ENCODE measurements around the gene KAT6B.

KAT6B gene

GRCh38 chr10:74810087-74810486 lies 16.3 kb upstream of the KAT6B start:
- TF ChIP-seq, protein P1, sequence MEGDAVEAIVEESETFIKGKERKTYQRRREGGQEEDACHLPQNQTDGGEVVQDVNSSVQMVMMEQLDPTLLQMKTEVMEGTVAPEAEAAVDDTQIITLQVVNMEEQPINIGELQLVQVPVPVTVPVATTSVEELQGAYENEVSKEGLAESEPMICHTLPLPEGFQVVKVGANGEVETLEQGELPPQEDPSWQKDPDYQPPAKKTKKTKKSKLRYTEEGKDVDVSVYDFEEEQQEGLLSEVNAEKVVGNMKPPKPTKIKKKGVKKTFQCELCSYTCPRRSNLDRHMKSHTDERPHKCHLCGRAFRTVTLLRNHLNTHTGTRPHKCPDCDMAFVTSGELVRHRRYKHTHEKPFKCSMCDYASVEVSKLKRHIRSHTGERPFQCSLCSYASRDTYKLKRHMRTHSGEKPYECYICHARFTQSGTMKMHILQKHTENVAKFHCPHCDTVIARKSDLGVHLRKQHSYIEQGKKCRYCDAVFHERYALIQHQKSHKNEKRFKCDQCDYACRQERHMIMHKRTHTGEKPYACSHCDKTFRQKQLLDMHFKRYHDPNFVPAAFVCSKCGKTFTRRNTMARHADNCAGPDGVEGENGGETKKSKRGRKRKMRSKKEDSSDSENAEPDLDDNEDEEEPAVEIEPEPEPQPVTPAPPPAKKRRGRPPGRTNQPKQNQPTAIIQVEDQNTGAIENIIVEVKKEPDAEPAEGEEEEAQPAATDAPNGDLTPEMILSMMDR (IDR thresholded peaks at IDR 0.05; ENCODE audit: low read depth, low read length, missing control alignments): no peak
- DNase-seq (ENCODE audit: extremely low read depth, low read depth): no peak
- H3K4me3 ChIP-seq (replicated peaks; ENCODE audit: low read depth, low read length): no peak overlapping the region

GRCh38 chr10:74813381-74814259 lies 12.8 kb upstream of the KAT6B start:
- H3K4me3 ChIP-seq (replicated peaks; ENCODE audit: low read depth, low read length): no peak overlapping the region
- no peak for DNase-seq (ENCODE audit: extremely low read depth, low read depth)
- TF ChIP-seq, protein P1 (IDR thresholded peaks at IDR 0.05; ENCODE audit: low read depth, low read length, missing control alignments): no peak

DNA sequence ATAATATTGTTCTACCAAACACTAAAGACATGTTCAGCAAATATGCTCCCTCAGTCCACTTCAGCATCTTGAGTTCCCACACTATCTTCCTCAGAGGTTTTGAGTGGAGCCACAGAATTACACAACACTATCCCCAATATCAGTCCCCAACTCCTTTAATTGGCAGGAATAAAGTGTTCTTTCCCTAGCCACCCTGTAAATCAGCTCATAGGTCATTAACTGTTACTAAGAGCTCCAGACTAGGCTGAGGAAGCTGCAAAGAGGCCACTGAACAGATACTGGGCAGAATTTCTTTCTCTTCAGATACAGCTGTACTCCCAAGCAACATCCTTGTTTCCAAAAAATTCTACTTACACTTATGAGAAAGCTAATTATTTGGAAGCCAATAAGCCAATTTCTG lies 11.6 kb upstream of the KAT6B start:
- DNase-seq (ENCODE audit: extremely low read depth, low read depth): no peak
- no peak overlapping the region for H3K4me3 ChIP-seq (replicated peaks; ENCODE audit: low read depth, low read length)
- TF ChIP-seq, protein P1 (IDR thresholded peaks at IDR 0.05; ENCODE audit: low read depth, low read length, missing control alignments): no peak

- TF ChIP-seq, protein P1 (IDR thresholded peaks at IDR 0.05; ENCODE audit: low read depth, low read length, missing control alignments): no peak
- no peak overlapping the region for H3K4me3 ChIP-seq (replicated peaks; ENCODE audit: low read depth, low read length)
- no peak for DNase-seq (ENCODE audit: extremely low read depth, low read depth)
Measured at GRCh38 chr10:74816824-74817498, 9.4 kb upstream of the KAT6B start.

DNA sequence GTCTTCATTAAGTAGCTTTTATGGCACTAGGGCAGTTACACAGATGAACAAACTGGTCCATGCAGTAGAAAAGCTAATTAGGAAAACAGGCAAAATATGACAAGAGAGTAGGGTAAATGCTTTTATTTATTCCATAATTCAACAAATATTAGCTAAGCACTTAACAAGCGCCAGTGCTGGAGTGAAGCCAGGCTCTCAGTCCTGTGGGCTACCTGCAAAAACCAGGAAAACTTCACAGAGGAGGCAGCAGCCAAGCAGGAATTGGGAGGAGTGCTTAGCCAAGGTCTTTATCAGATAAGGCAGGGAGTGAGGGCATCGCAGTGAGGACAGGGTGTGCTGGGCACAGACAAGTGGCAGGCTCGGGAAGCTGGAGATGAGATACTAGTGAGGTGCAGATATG lies 4.9 kb upstream of the KAT6B start:
- no peak for DNase-seq (ENCODE audit: extremely low read depth, low read depth)
- no peak overlapping the region for H3K4me3 ChIP-seq (replicated peaks; ENCODE audit: low read depth, low read length)
- TF ChIP-seq, protein P1 (IDR thresholded peaks at IDR 0.05; ENCODE audit: low read depth, low read length, missing control alignments): no peak

GRCh38 chr10:74822101-74822500 lies 4.3 kb upstream of the KAT6B start:
- DNase-seq (ENCODE audit: extremely low read depth, low read depth): no peak
- no peak overlapping the region for H3K4me3 ChIP-seq (replicated peaks; ENCODE audit: low read depth, low read length)
- TF ChIP-seq, protein P1 (IDR thresholded peaks at IDR 0.05; ENCODE audit: low read depth, low read length, missing control alignments): no peak
